ENCODE data around the gene HDAC9.

DNA sequence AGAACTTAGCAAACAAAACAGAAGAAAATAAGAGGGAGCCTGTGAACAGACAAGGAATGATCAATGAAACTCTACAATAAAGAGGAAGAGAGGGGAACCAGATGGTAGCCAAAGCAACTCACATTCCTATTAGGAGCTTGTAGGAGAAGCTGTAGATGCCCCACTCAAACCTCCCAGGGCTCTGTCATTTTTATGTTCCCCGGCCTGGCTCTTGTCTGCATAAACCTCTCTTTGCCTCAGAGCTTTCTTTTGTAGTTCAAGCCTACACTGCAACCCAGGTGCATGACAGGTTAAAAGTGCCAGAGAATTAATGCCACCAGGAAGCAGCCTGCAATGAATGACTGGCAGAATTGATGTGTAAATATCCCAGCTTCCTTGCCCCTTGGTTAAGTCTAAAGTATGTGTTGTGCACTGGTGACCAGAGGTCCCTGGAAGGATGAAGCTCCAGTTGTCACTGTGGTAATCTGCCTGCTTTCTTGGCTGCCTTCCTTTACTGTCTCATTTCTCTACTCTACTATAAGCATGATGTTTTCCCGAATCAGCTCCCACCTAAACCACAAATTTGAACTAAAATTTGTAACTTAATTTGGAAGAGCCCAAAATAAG lies 40.4 kb downstream of the HDAC9 start:
- TF ChIP-seq POLR2A (IDR thresholded peaks at IDR 0.05; ENCODE audit: low read length) (no peak), GATA1 (IDR thresholded peaks at IDR 0.05; ENCODE audit: low read depth, low read length) (no peak)

Measured in erythroblast (primary cell).